A549 (cell line): ENCODE results near the gene RAN. TPM values are rescaled to one million over a fixed set of nuclear protein-coding genes. Genes with fewer than 3 reads are reported as not detected.

Source experiments
- ATAC-seq, 2 experiments: fragments of 200-7000 bp in 1 of 2; fragments of >200 bp in 1 of 2; cut with Nextera tagmentation in 1 of 2; cut with Tn5 transposase in 1 of 2; 3 replicates each; pipeline versions ENCODE4 v1.8.0 to v1.9.1; 2018 to 2020; ENCODE audit warnings: mild to moderate bottlenecking in 1 of 2, moderate library complexity in 1 of 2
- CTCF ChIA-PET: fragments of 300-600 bp; sonication (Branson Sonifier 250); formaldehyde crosslinking; extraction: SDS; loops from one replicate; lab custom pipeline; 2021; ENCODE audit warnings: antibody characterized with exemption, inconsistent platforms; lab: Yijun Ruan, JAX
- POLR2A ChIA-PET: fragments of 350-600 bp; formaldehyde crosslinking; extraction: SDS; loops from one replicate; lab custom pipeline; 2021; ENCODE audit warnings: antibody characterized with exemption, inconsistent platforms; lab: Yijun Ruan, JAX
- DNase-seq, 2 experiments: peaks; one replicate each; pipeline versions ENCODE4 v3.0.0 to v3.0.0-alpha.2; 2011 to 2016; ENCODE audit warnings: low read depth in 1 of 2, low spot score in 1 of 2
- FAIRE-seq: peaks from 2 replicates; lab custom pipeline; 2011; peaks lifted over from hg19 to GRCh38; lab: Jason Lieb, UNC
- H3K27ac ChIP-seq, 2 experiments: fragments of >200 bp; sonication (Bioruptor Twin); formaldehyde crosslinking; 3 replicates each; pipeline ENCODE4 v1.5.1; 2016 to 2017
- H3K4me1 ChIP-seq: fragments of >200 bp; sonication (Bioruptor Twin); formaldehyde crosslinking; 3 replicates; pipeline ENCODE4 v1.6.1; 2016
- H3K4me2 ChIP-seq: fragments of >200 bp; sonication (Bioruptor Twin); formaldehyde crosslinking; 3 replicates; pipeline ENCODE4 v1.6.1; 2016
- H3K4me3 ChIP-seq: fragments of >200 bp; sonication (Bioruptor Twin); formaldehyde crosslinking; 3 replicates; pipeline ENCODE4 v1.5.1; 2016
- H3K9me3 ChIP-seq: fragments of >200 bp; sonication (Bioruptor Twin); formaldehyde crosslinking; 3 replicates; pipeline ENCODE4 v1.6.1; 2016
- CEBPB ChIP-seq, 2 experiments: fragments of >200 bp in 1 of 2; sonication (Bioruptor Twin) in 1 of 2; formaldehyde crosslinking in 1 of 2; IDR thresholded peaks; 2 replicates each; pipeline ENCODE4 v1.6.1; 2012 to 2016
- EHMT2 ChIP-seq: fragments of 200-600 bp; sonication (generic); IDR thresholded peaks from 2 replicates; pipeline ENCODE4 v1.6.1; 2016; ENCODE audit warnings: antibody characterized with exemption, low read depth, mild to moderate bottlenecking, moderate library complexity
- EP300 ChIP-seq, 2 experiments: fragments of >200 bp; sonication (Bioruptor Twin); formaldehyde crosslinking; IDR thresholded peaks; 2 replicates in 1 of 2; 3 replicates in 1 of 2; pipeline ENCODE4 v1.6.1; 2016 to 2017
- FOSB ChIP-seq: fragments of 250-450 bp; sonication (Bioruptor Pico); IDR thresholded peaks from 2 replicates; pipeline ENCODE4 v1.5.0; 2020; ENCODE audit warnings: mild to moderate bottlenecking, moderate library complexity
- FOSL2 ChIP-seq, 2 experiments: fragments of 450-650 bp in 1 of 2; fragments of >200 bp in 1 of 2; sonication (Bioruptor Twin) in 1 of 2; formaldehyde crosslinking; IDR thresholded peaks; 2 replicates each; pipeline versions ENCODE4 v1.5.0 to v1.6.1; 2016 to 2020; ENCODE audit warnings: mild to moderate bottlenecking in 1 of 2, moderate library complexity in 1 of 2
- GATA3 ChIP-seq: IDR thresholded peaks from 2 replicates; pipeline ENCODE4 v1.6.1; 2012; ENCODE audit warnings: borderline replicate concordance
- HOXB5 ChIP-seq: fragments of 250-450 bp; sonication (Bioruptor Pico); IDR thresholded peaks from 2 replicates; pipeline ENCODE4 v1.5.0; 2020; ENCODE audit warnings: mild to moderate bottlenecking, moderate library complexity
- JUN ChIP-seq, 2 experiments: fragments of >200 bp; sonication (Bioruptor Twin); formaldehyde crosslinking; IDR thresholded peaks; 2 replicates in 1 of 2; 3 replicates in 1 of 2; pipeline ENCODE4 v1.6.1; 2016 to 2017
- KDM1A ChIP-seq: fragments of 200-600 bp; sonication (generic); IDR thresholded peaks from 2 replicates; pipeline ENCODE4 v1.6.1; 2016; ENCODE audit warnings: low read depth, mild to moderate bottlenecking
- KDM5A ChIP-seq: fragments of 200-600 bp; sonication (generic); IDR thresholded peaks from 2 replicates; pipeline ENCODE4 v1.6.1; 2016; ENCODE audit warnings: antibody characterized with exemption, mild to moderate bottlenecking
- MAZ ChIP-seq: fragments of 150-350 bp; IDR thresholded peaks from 2 replicates; pipeline ENCODE4 v1.6.1; 2014; ENCODE audit warnings: antibody characterized with exemption, low read depth, low read length, borderline replicate concordance
- MYC ChIP-seq: IDR thresholded peaks from 2 replicates; pipeline ENCODE4 v1.6.1; 2012; ENCODE audit warnings: mild to moderate bottlenecking, inconsistent platforms, low read length, improper control_type of control experiment, borderline replicate concordance
- RAD21 ChIP-seq, 2 experiments: fragments of >200 bp in 1 of 2; sonication (Bioruptor Twin) in 1 of 2; formaldehyde crosslinking in 1 of 2; IDR thresholded peaks in 1 of 2; conservative IDR thresholded peaks in 1 of 2; 2 replicates in 1 of 2; 3 replicates in 1 of 2; pipeline ENCODE4 v1.6.1; 2012 to 2018; ENCODE audit warnings: inconsistent platforms in 1 of 2
- RFX5 ChIP-seq: fragments of 450-650 bp; IDR thresholded peaks from 2 replicates; pipeline ENCODE4 v1.7.1; 2014; ENCODE audit warnings: antibody characterized with exemption, mild to moderate bottlenecking, moderate library complexity
- RNF2 ChIP-seq: fragments of 200-600 bp; sonication (generic); IDR thresholded peaks from 2 replicates; pipeline ENCODE4 v1.6.1; 2016; ENCODE audit warnings: low read depth, mild to moderate bottlenecking, antibody characterized with exemption, moderate library complexity, borderline replicate concordance
- SREBF2 ChIP-seq: fragments of 450-650 bp; IDR thresholded peaks from 2 replicates; pipeline ENCODE4 v1.6.1; 2014; ENCODE audit warnings: mild to moderate bottlenecking, moderate library complexity
- TP53 ChIP-seq: fragments of 250-450 bp; sonication (Bioruptor Pico); IDR thresholded peaks from 2 replicates; pipeline ENCODE4 v1.5.0; 2021; ENCODE audit warnings: mild to moderate bottlenecking, moderate library complexity
- ZFP36 ChIP-seq: fragments of 450-650 bp; IDR thresholded peaks from 2 replicates; pipeline ENCODE4 v1.6.1; 2014; ENCODE audit warnings: borderline replicate concordance; ENCODE audit not compliant: partially characterized antibody
- ZNF302 ChIP-seq: fragments of 250-450 bp; sonication (Bioruptor Pico); IDR thresholded peaks from 2 replicates; pipeline ENCODE4 v1.9.0; 2021; ENCODE audit warnings: inconsistent platforms, mild to moderate bottlenecking, moderate library complexity
- WGBS: methylation state at CpG from one replicate; pipeline ENCODE4 v1.1.6; 2017; ENCODE audit errors: missing lambda C conversion rate; 5-methylcytosine and 5-hydroxymethylcytosine counted together
- polyA plus RNA-seq, 4 experiments: library from polyadenylated mRNA; depleted of rRNA in 3 of 4; stranded (reverse); fragments of >200 nt; fragmentation: RNase III in 1 of 4; extraction: RNeasy Plus Mini Kit Qiagen cat#74134 plus additional on column Dnase treatment in 1 of 4; gene quantifications; 2 replicates in 3 of 4; 3 replicates in 1 of 4; pipeline ENCODE4 v1.2.3, GENCODE V29; 2011 to 2017
- TF ChIP-seq, protein P1 (sequence below): fragments of 200-600 bp; sonication (generic); IDR thresholded peaks from 2 replicates; pipeline ENCODE4 v1.6.1; 2016; ENCODE audit warnings: antibody characterized with exemption, mild to moderate bottlenecking, moderate library complexity
- TF ChIP-seq, protein P2 (sequence below): fragments of 150-350 bp; IDR thresholded peaks from 2 replicates; pipeline ENCODE4 v1.6.1; 2014; ENCODE audit warnings: low read depth, mild to moderate bottlenecking, low read length
- TF ChIP-seq, protein P3 (sequence below): fragments of >200 bp; sonication (Bioruptor Twin); formaldehyde crosslinking; IDR thresholded peaks from 3 replicates; pipeline ENCODE4 v1.6.1; 2016
- TF ChIP-seq, protein P4 (sequence below): IDR thresholded peaks from 2 replicates; pipeline ENCODE4 v1.6.1; 2012; ENCODE audit warnings: low read depth, borderline replicate concordance
- TF ChIP-seq, protein P5 (sequence below): IDR thresholded peaks from 2 replicates; pipeline ENCODE4 v1.6.1; 2012
- TF ChIP-seq, protein P6 (sequence below): fragments of >200 bp; sonication (Bioruptor Twin); formaldehyde crosslinking; IDR thresholded peaks from 2 replicates; pipeline ENCODE4 v1.6.1; 2016
- TF ChIP-seq, protein P7 (sequence below): IDR thresholded peaks from 2 replicates; pipeline ENCODE4 v1.6.1; 2012

Gene RAN
- polyA plus RNA-seq, 2 of the 4 experiments (the other 2 are of a cell fraction): 1,941 to 3,303 TPM

DNA sequence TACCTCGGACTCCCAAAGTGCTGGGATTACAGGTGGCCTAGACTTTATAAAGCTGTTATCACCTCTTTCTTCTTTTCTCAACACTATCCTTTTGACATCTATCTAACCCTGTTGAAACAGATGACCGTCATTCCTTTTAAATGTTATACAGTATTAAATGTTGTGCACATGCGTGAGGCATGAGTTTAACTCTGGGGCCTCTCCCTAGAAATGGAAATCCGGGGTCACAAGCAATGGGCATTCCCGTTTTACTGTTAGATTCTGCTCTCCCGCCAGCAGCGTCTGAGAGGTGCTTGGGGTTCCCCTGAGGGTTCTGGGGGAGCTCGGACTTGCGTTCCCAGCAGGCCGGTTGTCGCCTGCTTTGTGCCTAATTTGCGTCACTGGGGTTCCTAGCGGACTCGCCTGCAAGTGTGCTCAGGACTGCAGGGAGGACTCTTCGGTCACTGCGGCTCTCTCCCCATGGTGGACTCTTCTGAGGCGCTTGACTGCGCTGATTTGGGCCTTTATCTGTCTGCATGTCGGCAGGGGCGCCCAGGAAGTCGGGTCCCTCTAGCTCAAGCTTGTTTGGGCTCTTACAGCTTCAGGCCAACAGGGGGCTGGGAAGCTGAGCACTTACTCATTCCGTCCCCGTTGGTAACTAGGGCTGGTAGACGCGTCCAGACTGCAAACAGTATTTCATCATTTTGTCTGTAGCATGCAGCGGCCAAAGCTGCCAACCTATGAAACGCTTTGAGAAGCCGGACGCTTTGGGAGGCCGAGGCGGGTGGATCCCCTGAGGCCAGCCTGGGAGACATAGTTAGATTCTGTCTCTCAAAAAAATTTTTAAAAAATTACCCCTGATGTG is 1.2 kb upstream of the RAN start (continued):
- TF ChIP-seq JUN (IDR thresholded peaks at IDR 0.05) (peak in 1 of 2 experiments; percentile 67; a peak in 4 of 5 replicates), RNF2 (no peak), TP53 (CRISPR knock-in tag) (no peak), MYC (no peak; the same call in 1 of the 2 replicates), KDM5A (no peak), FOSB (CRISPR knock-in tag) (no peak; the same call in 1 of the 2 replicates), EHMT2 (no peak), ZFP36 (no peak), RAD21 (conservative IDR thresholded peaks at IDR 0.05 in 1 of 2, IDR thresholded peaks at IDR 0.05 in 1 of 2) (peak; percentile 11 to 29; a peak in 1 of 5 replicates), SREBF2 (no peak), HOXB5 (CRISPR knock-in tag) (no peak), EP300 (IDR thresholded peaks at IDR 0.05) (no peak), CEBPB (IDR thresholded peaks at IDR 0.05) (peak in 1 of 2 experiments; percentile 80; a peak in 2 of 4 replicates), GATA3 (peak; percentile 12; the same call in 1 of the 2 replicates), RFX5 (no peak)
- TF ChIP-seq, protein P1, sequence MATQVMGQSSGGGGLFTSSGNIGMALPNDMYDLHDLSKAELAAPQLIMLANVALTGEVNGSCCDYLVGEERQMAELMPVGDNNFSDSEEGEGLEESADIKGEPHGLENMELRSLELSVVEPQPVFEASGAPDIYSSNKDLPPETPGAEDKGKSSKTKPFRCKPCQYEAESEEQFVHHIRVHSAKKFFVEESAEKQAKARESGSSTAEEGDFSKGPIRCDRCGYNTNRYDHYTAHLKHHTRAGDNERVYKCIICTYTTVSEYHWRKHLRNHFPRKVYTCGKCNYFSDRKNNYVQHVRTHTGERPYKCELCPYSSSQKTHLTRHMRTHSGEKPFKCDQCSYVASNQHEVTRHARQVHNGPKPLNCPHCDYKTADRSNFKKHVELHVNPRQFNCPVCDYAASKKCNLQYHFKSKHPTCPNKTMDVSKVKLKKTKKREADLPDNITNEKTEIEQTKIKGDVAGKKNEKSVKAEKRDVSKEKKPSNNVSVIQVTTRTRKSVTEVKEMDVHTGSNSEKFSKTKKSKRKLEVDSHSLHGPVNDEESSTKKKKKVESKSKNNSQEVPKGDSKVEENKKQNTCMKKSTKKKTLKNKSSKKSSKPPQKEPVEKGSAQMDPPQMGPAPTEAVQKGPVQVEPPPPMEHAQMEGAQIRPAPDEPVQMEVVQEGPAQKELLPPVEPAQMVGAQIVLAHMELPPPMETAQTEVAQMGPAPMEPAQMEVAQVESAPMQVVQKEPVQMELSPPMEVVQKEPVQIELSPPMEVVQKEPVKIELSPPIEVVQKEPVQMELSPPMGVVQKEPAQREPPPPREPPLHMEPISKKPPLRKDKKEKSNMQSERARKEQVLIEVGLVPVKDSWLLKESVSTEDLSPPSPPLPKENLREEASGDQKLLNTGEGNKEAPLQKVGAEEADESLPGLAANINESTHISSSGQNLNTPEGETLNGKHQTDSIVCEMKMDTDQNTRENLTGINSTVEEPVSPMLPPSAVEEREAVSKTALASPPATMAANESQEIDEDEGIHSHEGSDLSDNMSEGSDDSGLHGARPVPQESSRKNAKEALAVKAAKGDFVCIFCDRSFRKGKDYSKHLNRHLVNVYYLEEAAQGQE: no peak
- TF ChIP-seq, protein P2, sequence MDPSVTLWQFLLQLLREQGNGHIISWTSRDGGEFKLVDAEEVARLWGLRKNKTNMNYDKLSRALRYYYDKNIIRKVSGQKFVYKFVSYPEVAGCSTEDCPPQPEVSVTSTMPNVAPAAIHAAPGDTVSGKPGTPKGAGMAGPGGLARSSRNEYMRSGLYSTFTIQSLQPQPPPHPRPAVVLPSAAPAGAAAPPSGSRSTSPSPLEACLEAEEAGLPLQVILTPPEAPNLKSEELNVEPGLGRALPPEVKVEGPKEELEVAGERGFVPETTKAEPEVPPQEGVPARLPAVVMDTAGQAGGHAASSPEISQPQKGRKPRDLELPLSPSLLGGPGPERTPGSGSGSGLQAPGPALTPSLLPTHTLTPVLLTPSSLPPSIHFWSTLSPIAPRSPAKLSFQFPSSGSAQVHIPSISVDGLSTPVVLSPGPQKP: no peak
- TF ChIP-seq, protein P3, sequence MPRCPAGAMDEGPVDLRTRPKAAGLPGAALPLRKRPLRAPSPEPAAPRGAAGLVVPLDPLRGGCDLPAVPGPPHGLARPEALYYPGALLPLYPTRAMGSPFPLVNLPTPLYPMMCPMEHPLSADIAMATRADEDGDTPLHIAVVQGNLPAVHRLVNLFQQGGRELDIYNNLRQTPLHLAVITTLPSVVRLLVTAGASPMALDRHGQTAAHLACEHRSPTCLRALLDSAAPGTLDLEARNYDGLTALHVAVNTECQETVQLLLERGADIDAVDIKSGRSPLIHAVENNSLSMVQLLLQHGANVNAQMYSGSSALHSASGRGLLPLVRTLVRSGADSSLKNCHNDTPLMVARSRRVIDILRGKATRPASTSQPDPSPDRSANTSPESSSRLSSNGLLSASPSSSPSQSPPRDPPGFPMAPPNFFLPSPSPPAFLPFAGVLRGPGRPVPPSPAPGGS: no peak

DNA sequence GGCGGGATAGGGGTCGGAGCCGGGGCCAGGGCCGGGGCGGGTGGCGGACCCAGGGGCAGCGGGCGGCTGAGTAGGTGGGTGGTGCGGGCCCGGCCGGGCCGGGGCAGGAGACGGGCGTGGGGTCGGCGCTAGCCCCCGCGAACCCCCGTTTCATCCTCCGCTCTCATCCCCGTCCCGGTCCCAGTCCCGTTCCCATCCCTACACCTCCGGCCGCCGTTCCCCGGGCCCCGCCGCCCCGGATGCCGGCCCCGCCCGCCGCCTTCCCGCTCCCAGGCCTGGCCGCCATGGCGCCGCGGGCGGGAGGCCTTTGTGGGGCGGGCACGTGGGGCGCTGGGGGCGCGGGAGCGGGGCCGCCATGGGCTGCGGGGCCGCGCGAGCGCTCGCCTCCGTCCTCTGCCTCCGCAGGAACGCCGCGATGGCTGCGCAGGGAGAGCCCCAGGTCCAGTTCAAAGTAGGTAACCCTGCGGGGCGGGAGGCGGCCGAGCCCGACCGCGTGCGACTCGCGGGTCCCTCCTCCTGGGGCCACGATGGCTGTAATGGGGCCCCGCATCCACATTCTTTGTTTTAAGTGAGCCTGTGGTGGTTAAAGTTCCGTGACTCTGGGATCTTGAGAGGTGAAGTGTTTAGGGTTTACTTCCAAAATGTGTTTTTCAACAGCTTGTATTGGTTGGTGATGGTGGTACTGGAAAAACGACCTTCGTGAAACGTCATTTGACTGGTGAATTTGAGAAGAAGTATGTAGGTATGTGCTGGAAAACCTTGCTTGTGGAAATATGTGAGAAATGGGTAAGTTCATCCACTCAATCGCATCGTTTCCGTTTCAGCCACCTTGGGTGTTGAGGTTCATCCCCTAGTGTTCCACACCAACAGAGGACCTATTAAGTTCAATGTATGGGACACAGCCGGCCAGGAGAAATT is 572 bp downstream of the RAN start:
- FAIRE-seq: no peak
- TF ChIP-seq, protein P4, sequence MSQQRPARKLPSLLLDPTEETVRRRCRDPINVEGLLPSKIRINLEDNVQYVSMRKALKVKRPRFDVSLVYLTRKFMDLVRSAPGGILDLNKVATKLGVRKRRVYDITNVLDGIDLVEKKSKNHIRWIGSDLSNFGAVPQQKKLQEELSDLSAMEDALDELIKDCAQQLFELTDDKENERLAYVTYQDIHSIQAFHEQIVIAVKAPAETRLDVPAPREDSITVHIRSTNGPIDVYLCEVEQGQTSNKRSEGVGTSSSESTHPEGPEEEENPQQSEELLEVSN: peak; percentile 46
- TF ChIP-seq, protein P5, sequence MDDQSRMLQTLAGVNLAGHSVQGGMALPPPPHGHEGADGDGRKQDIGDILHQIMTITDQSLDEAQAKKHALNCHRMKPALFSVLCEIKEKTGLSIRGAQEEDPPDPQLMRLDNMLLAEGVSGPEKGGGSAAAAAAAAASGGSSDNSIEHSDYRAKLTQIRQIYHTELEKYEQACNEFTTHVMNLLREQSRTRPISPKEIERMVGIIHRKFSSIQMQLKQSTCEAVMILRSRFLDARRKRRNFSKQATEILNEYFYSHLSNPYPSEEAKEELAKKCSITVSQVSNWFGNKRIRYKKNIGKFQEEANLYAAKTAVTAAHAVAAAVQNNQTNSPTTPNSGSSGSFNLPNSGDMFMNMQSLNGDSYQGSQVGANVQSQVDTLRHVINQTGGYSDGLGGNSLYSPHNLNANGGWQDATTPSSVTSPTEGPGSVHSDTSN: no peak
- TF ChIP-seq KDM1A (no peak), MAZ (no peak), ZNF302 (no peak), FOSL2 (IDR thresholded peaks at IDR 0.05) (no peak), FOSL2 (CRISPR knock-in tag; IDR thresholded peaks at IDR 0.05) (0 out of 2 replicates have a peak, but pooled peaks have one; percentile 15), JUN (IDR thresholded peaks at IDR 0.05) (peak in 1 of 2 experiments; percentile 69; a peak in 3 of 5 replicates)
- TF ChIP-seq, protein P6, sequence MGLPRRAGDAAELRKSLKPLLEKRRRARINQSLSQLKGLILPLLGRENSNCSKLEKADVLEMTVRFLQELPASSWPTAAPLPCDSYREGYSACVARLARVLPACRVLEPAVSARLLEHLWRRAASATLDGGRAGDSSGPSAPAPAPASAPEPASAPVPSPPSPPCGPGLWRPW: no peak
- TF ChIP-seq, protein P7, sequence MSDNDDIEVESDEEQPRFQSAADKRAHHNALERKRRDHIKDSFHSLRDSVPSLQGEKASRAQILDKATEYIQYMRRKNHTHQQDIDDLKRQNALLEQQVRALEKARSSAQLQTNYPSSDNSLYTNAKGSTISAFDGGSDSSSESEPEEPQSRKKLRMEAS: peak; percentile 93

More for the DNA sequence above, 572 bp downstream of the RAN start:
- ATAC-seq (peak; percentile 2 to 30; a peak in 4 of 6 replicates), DNase-seq (peak; percentile 46)
- no peaks in the 10 kb centered on the region for H3K9me3 ChIP-seq
- peaks cover 30% of the 10 kb centered on the region for H3K4me1 ChIP-seq
- H3K4me2 ChIP-seq: peak overlapping the region; percentile 97
- under 1% methylated on average over 33 of the region's 79 CpGs for WGBS
- peak overlapping the region; percentile 100 for H3K27ac ChIP-seq
- peak overlapping the region; percentile 98 for H3K4me3 ChIP-seq
- ChIA-PET POLR2A (no interaction called here), CTCF (no interaction called here)
